Testis (tissue), 3 donors: ENCODE data around the gene UBE2K. TPM values are rescaled to one million over a fixed set of nuclear protein-coding genes. Genes with fewer than 3 reads are reported as not detected.

Experiments
- DNase-seq: peaks from one replicate; pipeline ENCODE4 v3.0.0-alpha.2; 2019
- H3K27ac ChIP-seq, 2 donors: fragments of 200-600 bp; sonication (generic); one replicate each; pipeline ENCODE4 v1.5.1; 2019
- H3K27me3 ChIP-seq: fragments of 200-600 bp; sonication (generic); one replicate; pipeline ENCODE4 v1.5.1; 2019
- H3K36me3 ChIP-seq: fragments of 200-600 bp; sonication (generic); one replicate; pipeline ENCODE4 v1.5.1; 2017; ENCODE audit warnings: low read depth; ENCODE audit errors: missing control alignments
- H3K4me1 ChIP-seq: fragments of 200-600 bp; sonication (generic); one replicate; pipeline ENCODE4 v1.5.1; 2019
- H3K4me3 ChIP-seq, 2 donors: fragments of 200-600 bp; sonication (generic); one replicate each; pipeline ENCODE4 v1.5.1; 2017 to 2019
- H3K9me3 ChIP-seq: fragments of 200-600 bp; sonication (generic); one replicate; pipeline ENCODE4 v1.5.1; 2017
- CTCF ChIP-seq, 3 experiments: fragments of 450-650 bp in 2 of 3; fragments of 200-600 bp in 1 of 3; sonication (generic) in 1 of 3; IDR thresholded peaks; one replicate each; pipeline ENCODE4 v1.5.1; 2016 to 2019; ENCODE audit warnings: antibody characterized with exemption in 3 of 3, mild to moderate bottlenecking in 2 of 3, moderate library complexity in 1 of 3
- POLR2A ChIP-seq: fragments of 450-650 bp; IDR thresholded peaks from one replicate; pipeline ENCODE4 v1.6.1; 2017; ENCODE audit warnings: antibody characterized with exemption, mild to moderate bottlenecking, moderate library complexity
- WGBS, 2 donors: methylation state at CpG; one replicate each; pipeline ENCODE4 v1.1.5; 2018; 5-methylcytosine and 5-hydroxymethylcytosine counted together
- intact Hi-C: fragments of 100-400 bp; cut with DNase I; formaldehyde crosslinking; loops from one replicate; pipeline ENCODE4 v1.15.1; 2023; ENCODE audit warnings: low total_unique reads
- polyA plus RNA-seq: library from polyadenylated mRNA; stranded (reverse); fragments of 350-450 nt; fragmentation: Illumina TruSeq; extraction: RNeasy Lipid Tissue Mini Kit (QIAGEN cat#74804); gene quantifications from one replicate; pipeline ENCODE4 v1.2.3, GENCODE V29; 2014; ENCODE audit warnings: low read depth, low replicate concordance; ENCODE audit not compliant: insufficient read depth
- total RNA-seq, 2 donors: library from RNA; depleted of rRNA; stranded (reverse); fragments of >200 nt; gene quantifications; one replicate each; pipeline ENCODE4 v1.2.3, GENCODE V29; 2016

UBE2K gene
- total and polyA plus RNA-seq, 3 donors from 2014 or later = 23.0 to 81.8 (median 24.3) TPM

- TF ChIP-seq CTCF (IDR thresholded peaks at IDR 0.05) = no peak
- TF ChIP-seq POLR2A = no peak
- WGBS, 2 donors = 69 to 70% methylated on average over 3 of the region's 3 CpGs
- peaks cover 19% of the 10 kb centered on the region for H3K4me1 ChIP-seq
Measured at GRCh38 chr4:39710098-39710896, 12.4 kb downstream of the UBE2K start.

DNA sequence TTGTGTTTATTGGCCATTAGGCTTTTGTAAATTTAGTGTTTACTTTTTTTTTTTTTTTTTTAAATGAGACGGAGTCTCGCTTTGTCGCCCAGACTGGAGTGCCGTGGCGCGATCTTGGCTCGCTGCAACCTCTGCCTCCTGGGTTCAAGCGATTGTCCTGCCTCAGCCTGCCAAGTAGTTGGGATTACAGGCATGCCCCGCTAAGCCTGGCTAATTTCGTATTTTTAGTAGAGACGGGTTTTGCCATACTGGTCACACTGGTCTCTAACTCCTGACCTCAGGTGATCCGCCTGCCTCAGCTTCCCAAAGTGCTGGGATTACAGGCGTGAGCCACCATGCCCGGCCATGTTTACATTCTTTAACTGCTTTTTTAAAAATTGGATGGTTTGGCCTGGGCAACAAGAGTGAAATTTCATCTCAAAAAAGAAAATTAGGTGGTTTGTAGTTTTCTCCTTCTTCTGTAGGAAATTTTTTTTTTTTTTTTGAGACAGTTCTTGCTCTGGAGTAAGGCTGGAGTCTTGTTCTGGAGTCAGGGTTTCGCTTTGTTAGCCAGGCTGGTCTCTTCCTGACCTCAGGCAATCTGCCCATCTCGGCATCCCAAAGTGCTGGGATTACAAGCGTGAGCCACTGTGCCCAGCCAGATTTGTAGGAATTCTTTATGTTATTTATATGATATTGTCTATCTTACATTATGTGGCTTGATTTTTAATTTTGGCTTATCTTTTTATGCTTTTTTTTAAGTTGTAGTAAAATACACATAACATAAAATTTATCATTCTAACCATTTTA is 15.1 kb downstream of the UBE2K start:
- peak; percentile 26 for DNase-seq
- no peaks in the 10 kb centered on the region for H3K9me3 ChIP-seq
- no peak overlapping the region for H3K27ac ChIP-seq
- H3K4me3 ChIP-seq = no peak overlapping the region
- TF ChIP-seq CTCF (IDR thresholded peaks at IDR 0.05) = no peak
- TF ChIP-seq POLR2A = no peak
- no peaks in the 10 kb centered on the region for H3K36me3 ChIP-seq
- 85 to 87% methylated on average over 17 of the region's 17 CpGs for WGBS, 2 donors
- no peaks in the 10 kb centered on the region for H3K27me3 ChIP-seq
- H3K4me1 ChIP-seq = peaks cover 14% of the 10 kb centered on the region
- intact Hi-C loops = no loop called here

More at GRCh38 chr4:39710098-39710896, 12.4 kb downstream of the UBE2K start:
- H3K27ac ChIP-seq = no peak overlapping the region
- intact Hi-C loops = no loop called here
- H3K4me3 ChIP-seq = no peak overlapping the region
- H3K36me3 ChIP-seq = no peaks in the 10 kb centered on the region
- no peak for DNase-seq
- H3K9me3 ChIP-seq = no peaks in the 10 kb centered on the region
- no peaks in the 10 kb centered on the region for H3K27me3 ChIP-seq

DNA sequence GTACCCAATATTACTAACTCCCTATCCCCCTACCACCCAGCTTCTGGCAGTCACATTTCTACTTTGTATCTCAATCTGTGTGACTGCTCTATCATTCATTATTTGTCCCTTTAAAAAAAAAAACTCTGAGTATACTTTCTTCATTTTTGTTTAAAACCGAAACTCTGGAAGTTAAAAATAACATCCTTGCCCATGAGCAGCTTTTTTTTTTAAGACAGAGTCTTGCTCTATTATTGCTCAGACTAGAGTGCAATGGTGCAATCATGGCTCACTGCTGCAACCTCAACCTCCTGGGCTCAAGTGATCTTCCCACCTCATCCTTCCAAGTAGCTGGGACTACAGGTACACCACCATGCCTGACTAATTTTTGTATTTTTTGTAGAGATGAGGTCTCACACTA is 15.8 kb downstream of the UBE2K start:
- Histone ChIP-seq H3K4me1 (peaks cover 9% of the 10 kb centered on the region), H3K4me3 (no peak overlapping the region), H3K9me3 (no peaks in the 10 kb centered on the region), H3K36me3 (no peaks in the 10 kb centered on the region), H3K27me3 (no peaks in the 10 kb centered on the region), H3K27ac (no peak overlapping the region)
- 36 to 42% methylated on average over 1 of the region's 1 CpG for WGBS, 2 donors
- intact Hi-C loops = no loop called here
- TF ChIP-seq CTCF (IDR thresholded peaks at IDR 0.05) = no peak
- TF ChIP-seq POLR2A = no peak
- DNase-seq = no peak

DNA sequence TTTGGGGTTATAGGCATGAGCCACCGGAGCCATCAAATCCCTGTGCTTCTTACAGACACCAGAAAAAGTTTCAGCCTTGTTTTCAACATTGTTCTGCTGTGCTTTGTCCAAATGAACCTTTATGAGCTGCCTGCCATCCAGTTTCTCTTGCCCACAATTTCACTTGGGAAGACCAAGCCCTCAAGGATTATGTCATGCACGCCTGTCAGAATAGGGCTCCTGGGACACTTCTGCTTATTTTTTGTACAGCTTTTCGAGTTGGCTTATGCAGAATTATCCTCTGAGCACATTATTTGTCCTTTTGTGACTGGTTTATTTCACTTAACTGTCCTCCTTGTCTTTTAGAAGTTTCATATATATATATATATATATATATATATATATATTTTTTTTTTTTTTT is 16.2 kb downstream of the UBE2K start:
- WGBS, 2 donors = 74 to 85% methylated on average over 3 of the region's 3 CpGs
- Histone ChIP-seq H3K4me3 (no peak overlapping the region), H3K27ac (no peak overlapping the region), H3K27me3 (no peaks in the 10 kb centered on the region), H3K9me3 (no peaks in the 10 kb centered on the region), H3K36me3 (no peaks in the 10 kb centered on the region), H3K4me1 (peaks cover 8% of the 10 kb centered on the region)
- no peak for DNase-seq
- TF ChIP-seq POLR2A (no peak), CTCF (IDR thresholded peaks at IDR 0.05) (no peak)
- intact Hi-C loops = no loop called here
